Adipocyte (in vitro differentiated cells): ENCODE results near the gene GRAMD2B.
"Not testable (repeated sequence)": the region's sequence is repeated elsewhere in the genome, so short reads cannot be mapped to it uniquely, and the experiment has no call there.

Experiments
- DNase-seq: peaks from one replicate; pipeline ENCODE4 v3.0.0-alpha.2; 2015; ENCODE audit warnings: low read depth
- H3K27me3 ChIP-seq: replicated peaks from 2 replicates; pipeline ENCODE4 v1.7.0; 2013; ENCODE audit warnings: mild to moderate bottlenecking, low read length, moderate library complexity; ENCODE audit not compliant: control insufficient read depth, insufficient read depth
- H3K36me3 ChIP-seq: 2 replicates; pipeline ENCODE4 v1.7.0; 2013; ENCODE audit warnings: low read length, mild to moderate bottlenecking, moderate library complexity; ENCODE audit not compliant: control insufficient read depth, insufficient read depth, severe bottlenecking
- H3K4me1 ChIP-seq: 2 replicates; pipeline ENCODE4 v1.7.0; 2013; ENCODE audit warnings: mild to moderate bottlenecking, low read length, moderate library complexity; ENCODE audit not compliant: control insufficient read depth, insufficient read depth
- H3K4me3 ChIP-seq: 2 replicates; pipeline ENCODE4 v1.7.0; 2013; ENCODE audit warnings: mild to moderate bottlenecking, low read length, moderate library complexity
- H3K9ac ChIP-seq: 2 replicates; pipeline ENCODE4 v1.7.0; 2013; ENCODE audit warnings: mild to moderate bottlenecking, low read length, moderate library complexity
- H3K9me3 ChIP-seq: 2 replicates; pipeline ENCODE4 v1.7.0; 2013; ENCODE audit warnings: mild to moderate bottlenecking, low read length, moderate library complexity; ENCODE audit not compliant: control insufficient read depth

Gene GRAMD2B

DNA sequence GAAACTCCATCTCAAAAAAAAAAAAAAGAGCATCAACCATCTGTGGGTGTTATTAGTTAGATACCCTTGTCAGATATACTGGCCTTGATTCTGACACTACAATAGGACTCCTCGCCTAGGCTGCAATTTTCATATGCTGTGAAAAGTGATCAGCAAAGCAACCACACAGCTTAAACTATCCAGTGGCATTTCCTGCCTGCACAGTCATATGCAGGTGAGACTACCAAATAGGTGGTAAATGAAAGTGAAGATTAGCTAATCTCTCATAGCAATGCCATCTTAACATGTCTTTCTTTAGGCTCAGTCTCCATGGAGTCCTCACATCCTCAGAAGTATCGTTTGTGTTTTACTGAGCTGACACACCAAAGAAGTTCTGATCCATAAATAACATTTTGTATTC, 40.8 kb downstream of the GRAMD2B start:
- Histone ChIP-seq H3K27me3 (no peaks in the 10 kb centered on the region), H3K4me3 (no peak overlapping the region), H3K9me3 (no peaks in the 10 kb centered on the region), H3K36me3 (peaks cover 70% of the 10 kb centered on the region), H3K4me1 (peaks cover 14% of the 10 kb centered on the region), H3K9ac (no peak overlapping the region)
- DNase-seq = no peak

DNA sequence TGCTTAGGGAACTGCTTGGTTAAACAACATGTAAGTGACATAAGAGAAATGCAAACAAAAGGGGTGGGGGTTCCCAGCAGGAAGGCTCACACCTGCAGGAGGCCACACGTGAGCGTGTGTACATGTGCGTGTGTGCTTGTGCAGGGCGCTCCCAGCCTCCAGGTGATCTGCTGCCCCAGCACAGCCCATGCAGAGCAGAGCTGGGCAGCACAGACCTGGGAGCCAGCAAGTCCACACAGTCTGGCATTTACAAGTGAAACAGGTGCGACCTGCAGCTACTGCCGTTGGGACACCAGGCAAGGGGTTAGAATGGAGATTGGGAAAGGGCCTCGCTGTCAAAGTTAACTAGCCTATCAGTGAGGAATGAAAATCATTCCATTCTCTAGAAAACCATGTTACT, 41.8 kb downstream of the GRAMD2B start:
- H3K27me3 ChIP-seq = no peaks in the 10 kb centered on the region
- H3K4me1 ChIP-seq = peaks cover 24% of the 10 kb centered on the region
- H3K36me3 ChIP-seq = peaks cover 71% of the 10 kb centered on the region
- DNase-seq = no peak
- no peak overlapping the region for H3K4me3 ChIP-seq
- H3K9me3 ChIP-seq = no peaks in the 10 kb centered on the region
- no peak overlapping the region for H3K9ac ChIP-seq

DNA sequence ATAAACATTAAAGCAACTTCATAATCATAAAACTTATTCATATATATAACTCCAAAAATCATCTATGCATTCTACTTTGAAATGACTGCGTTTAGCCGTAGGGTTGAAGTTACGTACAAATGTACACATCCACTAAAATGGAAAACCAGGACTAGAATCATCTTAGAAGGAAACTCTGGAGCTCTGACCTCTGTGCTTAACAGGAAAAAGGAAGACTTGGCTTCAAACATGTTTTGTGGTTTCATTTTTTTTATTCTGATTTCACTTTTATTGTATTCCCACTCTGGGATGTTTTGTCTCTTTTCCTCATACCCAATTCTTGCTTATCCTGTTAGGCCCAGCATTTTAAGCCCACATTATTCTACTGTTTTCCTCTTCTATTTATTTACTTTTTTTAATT, 44.9 kb downstream of the GRAMD2B start:
- H3K4me3 ChIP-seq = no peak overlapping the region
- no peak for DNase-seq
- no peaks in the 10 kb centered on the region for H3K9me3 ChIP-seq
- peaks cover 70% of the 10 kb centered on the region for H3K36me3 ChIP-seq
- H3K9ac ChIP-seq = no peak overlapping the region
- peaks cover 55% of the 10 kb centered on the region for H3K4me1 ChIP-seq
- H3K27me3 ChIP-seq = no peaks in the 10 kb centered on the region

GRCh38 chr5:126469536-126470316, 46.5 kb downstream of the GRAMD2B start:
- H3K36me3 ChIP-seq = peaks cover 75% of the 10 kb centered on the region
- no peaks in the 10 kb centered on the region for H3K9me3 ChIP-seq
- H3K4me1 ChIP-seq = peaks cover 56% of the 10 kb centered on the region
- DNase-seq = no peak
- no peak overlapping the region for H3K4me3 ChIP-seq
- H3K27me3 ChIP-seq = no peaks in the 10 kb centered on the region
- H3K9ac ChIP-seq = no peak overlapping the region

DNA sequence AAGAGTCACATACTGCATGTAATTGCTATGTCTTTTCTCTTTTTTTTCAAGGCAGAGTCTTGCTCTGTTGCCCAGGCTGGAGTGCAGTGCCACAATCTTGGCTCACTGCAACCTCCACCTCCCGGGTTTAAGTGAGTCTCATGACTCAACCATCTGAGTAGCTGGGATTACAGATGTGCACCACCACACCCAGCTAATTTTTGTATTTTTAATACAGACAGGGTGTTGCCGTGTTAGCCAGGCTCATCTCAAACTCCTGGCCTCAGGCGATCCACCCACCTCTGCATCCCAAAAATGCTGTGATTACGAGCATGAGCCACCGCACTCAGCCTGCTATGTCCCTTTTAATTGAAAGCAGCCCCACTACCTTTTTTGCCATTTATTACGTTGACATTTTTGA, 47.3 kb downstream of the GRAMD2B start:
- Histone ChIP-seq H3K9ac (peak overlapping the region; percentile 57), H3K36me3 (peaks cover 74% of the 10 kb centered on the region), H3K4me1 (peaks cover 56% of the 10 kb centered on the region)
- H3K27me3 ChIP-seq, H3K9me3 ChIP-seq, H3K4me3 ChIP-seq: not testable (repeated sequence)
- DNase-seq = peak; percentile 79

GRCh38 chr5:126471247-126471646, 48.0 kb downstream of the GRAMD2B start:
- H3K4me3 ChIP-seq = peak overlapping the region; percentile 23
- peaks cover 73% of the 10 kb centered on the region for H3K36me3 ChIP-seq
- H3K9me3 ChIP-seq = no peaks in the 10 kb centered on the region
- no peaks in the 10 kb centered on the region for H3K27me3 ChIP-seq
- no peak for DNase-seq
- peak overlapping the region; percentile 57 for H3K9ac ChIP-seq
- peaks cover 56% of the 10 kb centered on the region for H3K4me1 ChIP-seq

DNA sequence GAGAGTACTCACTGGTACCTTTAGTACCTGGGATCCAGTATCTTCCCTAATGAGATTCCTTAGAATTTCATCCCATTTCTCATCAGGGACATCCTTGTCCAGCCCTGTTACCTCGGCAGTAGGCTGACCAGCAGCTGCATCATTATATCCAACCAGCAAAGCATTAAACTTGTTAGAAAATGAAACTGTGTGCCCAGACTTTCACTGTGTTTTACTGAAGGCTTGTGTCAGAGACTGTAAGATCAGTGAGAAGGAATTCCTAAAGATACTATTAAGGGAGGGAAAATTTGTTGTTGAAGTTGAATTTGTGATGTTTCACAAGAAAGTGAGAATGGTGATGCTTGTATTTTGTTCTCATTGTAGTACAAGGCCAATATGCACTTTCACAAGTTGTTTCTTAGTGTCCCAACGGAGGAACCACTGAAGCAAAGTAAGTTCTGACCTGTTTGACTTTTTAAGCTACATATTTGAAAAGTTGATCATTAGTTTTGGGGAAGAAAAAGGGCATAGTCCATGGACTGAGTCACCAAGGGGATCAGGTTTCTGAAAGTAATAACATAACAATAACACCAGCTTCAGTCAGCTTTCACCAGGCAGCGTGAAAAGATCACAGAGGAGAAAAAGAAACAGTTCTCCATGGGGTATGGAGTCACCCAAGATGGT, 48.8 kb downstream of the GRAMD2B start:
- Histone ChIP-seq H3K4me1 (peaks cover 56% of the 10 kb centered on the region), H3K36me3 (peaks cover 70% of the 10 kb centered on the region), H3K4me3 (peak overlapping the region; percentile 23), H3K27me3 (no peaks in the 10 kb centered on the region), H3K9me3 (no peaks in the 10 kb centered on the region), H3K9ac (peak overlapping the region; percentile 57)
- DNase-seq = peak; percentile 82

DNA sequence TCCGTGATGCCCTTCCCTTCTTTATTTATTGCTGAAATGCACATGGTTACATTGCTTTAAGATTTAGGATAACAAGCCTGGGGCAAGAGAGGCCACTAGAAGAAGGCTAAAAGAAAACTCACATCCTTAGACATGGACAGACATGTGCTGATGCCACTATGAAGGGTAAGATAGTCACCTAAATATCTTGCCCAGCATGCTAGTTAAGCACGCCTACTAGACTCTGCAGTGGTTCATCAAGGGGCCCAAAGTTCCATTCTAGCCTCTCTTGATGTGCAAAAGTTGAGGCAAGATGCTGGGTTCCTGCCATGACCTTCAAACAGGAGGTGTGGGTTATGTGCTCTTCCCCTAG, 49.3 kb downstream of the GRAMD2B start:
- Histone ChIP-seq H3K36me3 (peaks cover 65% of the 10 kb centered on the region), H3K4me1 (peaks cover 58% of the 10 kb centered on the region), H3K4me3 (no peak overlapping the region), H3K27me3 (no peaks in the 10 kb centered on the region), H3K9me3 (no peaks in the 10 kb centered on the region), H3K9ac (peak overlapping the region; percentile 1)
- DNase-seq = no peak

- no peaks in the 10 kb centered on the region for H3K9me3 ChIP-seq
- no peak overlapping the region for H3K4me3 ChIP-seq
- DNase-seq = no peak
- H3K27me3 ChIP-seq = no peaks in the 10 kb centered on the region
- H3K4me1 ChIP-seq = peaks cover 46% of the 10 kb centered on the region
- H3K9ac ChIP-seq = peak overlapping the region; percentile 68
- peaks cover 81% of the 10 kb centered on the region for H3K36me3 ChIP-seq
Observed at GRCh38 chr5:126477294-126478117, 54.3 kb downstream of the GRAMD2B start.

GRCh38 chr5:126479810-126480209, 56.6 kb downstream of the GRAMD2B start:
- Histone ChIP-seq H3K9me3 (no peaks in the 10 kb centered on the region), H3K4me3 (no peak overlapping the region), H3K27me3 (no peaks in the 10 kb centered on the region), H3K4me1 (peaks cover 49% of the 10 kb centered on the region), H3K36me3 (peaks cover 78% of the 10 kb centered on the region), H3K9ac (peak overlapping the region; percentile 31)
- DNase-seq = no peak

- no peak for DNase-seq
- peaks cover 49% of the 10 kb centered on the region for H3K4me1 ChIP-seq
- no peak overlapping the region for H3K9ac ChIP-seq
- peaks cover 82% of the 10 kb centered on the region for H3K36me3 ChIP-seq
- no peaks in the 10 kb centered on the region for H3K27me3 ChIP-seq
- no peak overlapping the region for H3K4me3 ChIP-seq
- H3K9me3 ChIP-seq = no peaks in the 10 kb centered on the region
Observed at GRCh38 chr5:126480824-126481223, 57.6 kb downstream of the GRAMD2B start.
